ENCODE data around the gene SYNGR1. TPM values are rescaled to one million over a fixed set of nuclear protein-coding genes. Genes with fewer than 3 reads are reported as not detected.

Gene SYNGR1
- total RNA-seq, 5 donors from 2014 or later (not counting 1 experiment from before 2014, with no cell fraction given) = 1.1 to 4.3 (median 2.7) TPM

Other genes starting within 250 kb of the SYNGR1 start
- gene CBX7, start 197.3 kb upstream of the SYNGR1 start, total RNA-seq = 100 to 1,000 TPM in 3 of 5 donors, 10 to 100 TPM in 2; 67.4 to 160 (median 149) TPM
- 10 to 100 TPM in 2 of 5 donors, 1 to 10 TPM in 3; 2.9 to 18.3 (median 4.6) TPM for gene PDGFB, start 105.0 kb upstream of the SYNGR1 start, total RNA-seq
- 1,000 to 10,000 TPM; 3,304 to 3,660 (median 3,479) TPM for gene RPL3, start 30.4 kb upstream of the SYNGR1 start, total RNA-seq
- 10 to 100 TPM; 24.1 to 46.7 (median 44.0) TPM for gene TAB1, start 49.8 kb downstream of the SYNGR1 start, total RNA-seq
- 1 to 10 TPM in 3 of 5 donors, under 1 TPM in 2; 0.23 to 2.7 (median 1.1) TPM for gene MGAT3, start 107.0 kb downstream of the SYNGR1 start, total RNA-seq
- 10 to 100 TPM; 19.7 to 44.1 (median 38.5) TPM for gene MIEF1, start 152.3 kb downstream of the SYNGR1 start, total RNA-seq
- gene ATF4, start 170.6 kb downstream of the SYNGR1 start, total RNA-seq = 100 to 1,000 TPM; 236 to 371 (median 327) TPM
- 10 to 100 TPM; 42.4 to 76.8 (median 73.5) TPM for gene RPS19BP1, start 182.8 kb downstream of the SYNGR1 start, total RNA-seq
- 10 to 100 TPM; 16.1 to 32.9 (median 28.8) TPM for gene CACNA1I, start 220.8 kb downstream of the SYNGR1 start, total RNA-seq